Ectodermal cell (in vitro differentiated cells): ENCODE measurements around the gene SLC7A9. TPM values are rescaled to one million over a fixed set of nuclear protein-coding genes. Genes with fewer than 3 reads are reported as not detected.

Source experiments
- H3K27ac ChIP-seq: 2 replicates; pipeline ENCODE4 v1.7.0; 2013; ENCODE audit warnings: mild to moderate bottlenecking, low read depth, low read length; ENCODE audit not compliant: insufficient read depth, poor library complexity, severe bottlenecking
- H3K27me3 ChIP-seq: 2 replicates; pipeline ENCODE4 v1.7.0; 2013; ENCODE audit warnings: mild to moderate bottlenecking, low read length; ENCODE audit not compliant: insufficient read depth, control insufficient read depth, poor library complexity, severe bottlenecking
- H3K36me3 ChIP-seq: one replicate; pipeline ENCODE4 v1.7.0; 2013; ENCODE audit warnings: low read length; ENCODE audit not compliant: control insufficient read depth, insufficient read depth
- H3K4me1 ChIP-seq: one replicate; pipeline ENCODE4 v1.7.0; 2013; ENCODE audit warnings: low read length; ENCODE audit not compliant: control insufficient read depth, insufficient read depth
- H3K4me3 ChIP-seq: 2 replicates; pipeline ENCODE4 v1.7.0; 2013; ENCODE audit warnings: low read depth, low read length, control low read depth; ENCODE audit not compliant: insufficient read depth
- H3K9me3 ChIP-seq: 2 replicates; pipeline ENCODE4 v1.7.0; 2013; ENCODE audit warnings: mild to moderate bottlenecking, low read length, moderate library complexity; ENCODE audit not compliant: control insufficient read depth
- WGBS, 2 experiments: methylation state at CpG; one replicate each; pipeline ENCODE4 v1.1.7; 2013; ENCODE audit warnings: missing lambda C conversion rate in 2 of 2; 5-methylcytosine and 5-hydroxymethylcytosine counted together
- polyA plus RNA-seq, 4 experiments: library from polyadenylated mRNA; stranded (reverse); fragments of 50-300 nt; gene quantifications; one replicate each; pipeline ENCODE4 v1.2.3, GENCODE V29; 2013

The SLC7A9 gene
- 0.33 TPM for polyA plus RNA-seq (2013, experiment 1 of 4)
- polyA plus RNA-seq (2013, experiment 2 of 4), result 0.44 TPM
- polyA plus RNA-seq (2013, experiment 3 of 4), result not detected
- polyA plus RNA-seq (2013, experiment 4 of 4), result 0.16 TPM

GRCh38 chr19:32869369-32869965 lies at the start of gene SLC7A9:
TSS of gene SLC7A9 (minus strand) at chr19:32869767. CDS start at chr19:32868534, 1,233 bp downstream.
- no peak within 1 kb of the TSS for H3K27ac ChIP-seq
- no peaks in the 10 kb centered on the region for H3K4me1 ChIP-seq
- H3K36me3 ChIP-seq, result no peaks in the 10 kb centered on the region
- no peaks in the 10 kb centered on the region for H3K27me3 ChIP-seq
- H3K4me3 ChIP-seq, result no peak within 1 kb of the TSS
- WGBS, 2 experiments, result 91 to 92% methylated on average over 12 to 14 of the region's 14 CpGs
- H3K9me3 ChIP-seq, result no peaks in the 10 kb centered on the region

- Histone ChIP-seq H3K27me3 (no peaks in the 10 kb centered on the region), H3K4me3 (no peak overlapping the region), H3K27ac (no peak overlapping the region), H3K4me1 (no peaks in the 10 kb centered on the region), H3K36me3 (peaks cover 18% of the 10 kb centered on the region), H3K9me3 (no peaks in the 10 kb centered on the region)
- WGBS, 2 experiments, result 98% methylated on average over 4 of the region's 4 CpGs
Observed at GRCh38 chr19:32919365-32919764, 49.8 kb upstream of the SLC7A9 start.

GRCh38 chr19:32917616-32917996 lies 48.0 kb upstream of the SLC7A9 start:
- 85 to 86% methylated on average over 8 of the region's 8 CpGs for WGBS, 2 experiments
- Histone ChIP-seq H3K9me3 (no peaks in the 10 kb centered on the region), H3K36me3 (peaks cover 15% of the 10 kb centered on the region), H3K27ac (no peak overlapping the region), H3K4me1 (no peaks in the 10 kb centered on the region), H3K4me3 (no peak overlapping the region), H3K27me3 (no peaks in the 10 kb centered on the region)

GRCh38 chr19:32916969-32917615 lies 47.5 kb upstream of the SLC7A9 start:
- H3K4me3 ChIP-seq, result no peak overlapping the region
- H3K27ac ChIP-seq, result no peak overlapping the region
- H3K27me3 ChIP-seq, result no peaks in the 10 kb centered on the region
- WGBS, 2 experiments, result 62 to 82% methylated on average over 3 to 4 of the region's 4 CpGs
- no peaks in the 10 kb centered on the region for H3K9me3 ChIP-seq
- H3K4me1 ChIP-seq, result no peaks in the 10 kb centered on the region
- peaks cover 15% of the 10 kb centered on the region for H3K36me3 ChIP-seq

GRCh38 chr19:32914879-32915660 lies 45.5 kb upstream of the SLC7A9 start:
- Histone ChIP-seq H3K9me3 (no peaks in the 10 kb centered on the region), H3K27me3 (no peaks in the 10 kb centered on the region), H3K36me3 (peaks cover 15% of the 10 kb centered on the region), H3K4me1 (no peaks in the 10 kb centered on the region), H3K27ac (no peak overlapping the region), H3K4me3 (no peak overlapping the region)
- WGBS, 2 experiments, result 85 to 88% methylated on average over 12 of the region's 12 CpGs

GRCh38 chr19:32911467-32911866 lies 41.9 kb upstream of the SLC7A9 start:
- H3K9me3 ChIP-seq, result no peaks in the 10 kb centered on the region
- 91 to 94% methylated on average over 4 of the region's 4 CpGs for WGBS, 2 experiments
- no peak overlapping the region for H3K4me3 ChIP-seq
- H3K27ac ChIP-seq, result no peak overlapping the region
- H3K27me3 ChIP-seq, result no peaks in the 10 kb centered on the region
- peaks cover 15% of the 10 kb centered on the region for H3K36me3 ChIP-seq
- no peaks in the 10 kb centered on the region for H3K4me1 ChIP-seq

- Histone ChIP-seq H3K27me3 (no peaks in the 10 kb centered on the region), H3K27ac (no peak overlapping the region), H3K4me3 (no peak overlapping the region), H3K4me1 (no peaks in the 10 kb centered on the region), H3K9me3 (no peaks in the 10 kb centered on the region), H3K36me3 (peaks cover 15% of the 10 kb centered on the region)
- WGBS, 2 experiments, result 92% methylated on average over 4 to 5 of the region's 5 CpGs
Observed at GRCh38 chr19:32910874-32911273, 41.3 kb upstream of the SLC7A9 start.

- H3K9me3 ChIP-seq, result no peaks in the 10 kb centered on the region
- no peaks in the 10 kb centered on the region for H3K4me1 ChIP-seq
- no peak overlapping the region for H3K27ac ChIP-seq
- no peaks in the 10 kb centered on the region for H3K27me3 ChIP-seq
- peaks cover 15% of the 10 kb centered on the region for H3K36me3 ChIP-seq
- 95 to 97% methylated on average over 4 of the region's 5 CpGs for WGBS, 2 experiments
- no peak overlapping the region for H3K4me3 ChIP-seq
Observed at GRCh38 chr19:32910094-32910493, 40.5 kb upstream of the SLC7A9 start.

GRCh38 chr19:32909257-32909656 lies 39.7 kb upstream of the SLC7A9 start:
- Histone ChIP-seq H3K4me1 (no peaks in the 10 kb centered on the region), H3K36me3 (peaks cover 8% of the 10 kb centered on the region), H3K27me3 (no peaks in the 10 kb centered on the region), H3K9me3 (no peaks in the 10 kb centered on the region), H3K27ac (no peak overlapping the region), H3K4me3 (no peak overlapping the region)

- no peaks in the 10 kb centered on the region for H3K9me3 ChIP-seq
- 96% methylated on average over 7 of the region's 7 CpGs for WGBS, 2 experiments
- no peak overlapping the region for H3K4me3 ChIP-seq
- H3K4me1 ChIP-seq, result no peaks in the 10 kb centered on the region
- peaks cover 8% of the 10 kb centered on the region for H3K36me3 ChIP-seq
- H3K27me3 ChIP-seq, result no peaks in the 10 kb centered on the region
- H3K27ac ChIP-seq, result no peak overlapping the region
Observed at GRCh38 chr19:32908641-32909190, 39.1 kb upstream of the SLC7A9 start.
